Cardiac septum (tissue), 1 donor: ENCODE data around the gene CLNK. TPM values are rescaled to one million over a fixed set of nuclear protein-coding genes. Genes with fewer than 3 reads are reported as not detected.

Source experiments
- DNase-seq: peaks from one replicate; pipeline ENCODE4 v3.0.0-alpha.2; 2020; ENCODE audit warnings: low spot score
- intact Hi-C: fragments of 100-400 bp; cut with DNase I; formaldehyde crosslinking; loops from one replicate; pipeline ENCODE4 v1.14.0; 2022
- total RNA-seq: library from RNA; stranded (reverse); fragmentation: NEBNext Ultra II Directional; extraction: Animal tissue kit (Norgen Biotek cat#: 25700); gene quantifications from one replicate; pipeline ENCODE4 v1.2.1, GENCODE V29; 2021
- donor health status: DM: no; HTN: no; CAD: no.

CLNK gene
- total RNA-seq, 1 donor from 2014 or later, result not detected

GRCh38 chr4:10671366-10671765, 13.2 kb downstream of the CLNK start:
- intact Hi-C loops, result no loop called here

GRCh38 chr4:10670321-10670720, 14.2 kb downstream of the CLNK start:
- intact Hi-C loops, result no loop called here
- no peak for DNase-seq

More at GRCh38 chr4:10671366-10671765, 13.2 kb downstream of the CLNK start:
- DNase-seq, result no peak

GRCh38 chr4:10667701-10668326, 16.8 kb downstream of the CLNK start:
- no peak for DNase-seq
- intact Hi-C loops, result no loop called here

- intact Hi-C loops, result no loop called here
- DNase-seq, result no peak
These were observed 18.0 kb downstream of the CLNK start for GRCh38 chr4:10666616-10667015.

GRCh38 chr4:10664408-10664807, 20.2 kb downstream of the CLNK start:
- no peak for DNase-seq
- intact Hi-C loops, result no loop called here

- DNase-seq, result no peak
- intact Hi-C loops, result no loop called here
These were observed 21.6 kb downstream of the CLNK start for GRCh38 chr4:10662937-10663336.

- DNase-seq, result no peak
- intact Hi-C loops, result no loop called here
These were observed 23.5 kb downstream of the CLNK start for GRCh38 chr4:10661047-10661446.

- no peak for DNase-seq
- intact Hi-C loops, result no loop called here
These were observed 25.3 kb downstream of the CLNK start for GRCh38 chr4:10659251-10659650.

GRCh38 chr4:10656988-10657387, 27.6 kb downstream of the CLNK start:
- no peak for DNase-seq
- intact Hi-C loops, result no loop called here

- DNase-seq, result no peak
- intact Hi-C loops, result no loop called here
These were observed 28.1 kb downstream of the CLNK start for GRCh38 chr4:10656420-10656819.

- no peak for DNase-seq
- intact Hi-C loops, result no loop called here
These were observed 28.6 kb downstream of the CLNK start for GRCh38 chr4:10655968-10656367.

- intact Hi-C loops, result no loop called here
- DNase-seq, result no peak
These were observed 36.1 kb downstream of the CLNK start for GRCh38 chr4:10648479-10648878.

GRCh38 chr4:10647846-10648245, 36.7 kb downstream of the CLNK start:
- intact Hi-C loops, result no loop called here
- DNase-seq, result no peak

GRCh38 chr4:10643600-10644425, 40.8 kb downstream of the CLNK start:
- no peak for DNase-seq
- intact Hi-C loops, result no loop called here

- DNase-seq, result no peak
- intact Hi-C loops, result no loop called here
These were observed 43.9 kb downstream of the CLNK start for GRCh38 chr4:10640561-10641201.

GRCh38 chr4:10639664-10640063, 44.9 kb downstream of the CLNK start:
- no peak for DNase-seq
- intact Hi-C loops, result no loop called here

- DNase-seq, result no peak
- intact Hi-C loops, result no loop called here
These were observed 45.5 kb downstream of the CLNK start for GRCh38 chr4:10639100-10639499.

GRCh38 chr4:10635091-10635490, 49.5 kb downstream of the CLNK start:
- no peak for DNase-seq
- intact Hi-C loops, result no loop called here

- intact Hi-C loops, result no loop called here
- no peak for DNase-seq
These were observed 55.2 kb downstream of the CLNK start for GRCh38 chr4:10629394-10629793.

- DNase-seq, result no peak
- intact Hi-C loops, result no loop called here
These were observed 59.4 kb downstream of the CLNK start for GRCh38 chr4:10625131-10625530.

- DNase-seq, result no peak
- intact Hi-C loops, result no loop called here
These were observed 60.7 kb downstream of the CLNK start for GRCh38 chr4:10623862-10624261.
